WI38 (cell line): ENCODE results near the gene MAPK8IP2.

Source experiments
- H3K4me3 ChIP-seq: 2 replicates; pipeline ENCODE4 v1.5.1; 2011; ENCODE audit warnings: low read depth, mild to moderate bottlenecking, control low read depth, low read length
- CTCF ChIP-seq: IDR thresholded peaks from 2 replicates; pipeline ENCODE4 v1.5.1; 2012; ENCODE audit warnings: low read depth, mild to moderate bottlenecking, control low read depth, low read length

The MAPK8IP2 gene

GRCh38 chr22:50625568-50626313, 25.1 kb downstream of the MAPK8IP2 start:
- TF ChIP-seq CTCF = no peak
- H3K4me3 ChIP-seq = no peak overlapping the region

GRCh38 chr22:50626314-50626849, 25.8 kb downstream of the MAPK8IP2 start:
- H3K4me3 ChIP-seq = no peak overlapping the region

GRCh38 chr22:50626850-50627641, 26.5 kb downstream of the MAPK8IP2 start:
- TF ChIP-seq CTCF = no peak
- H3K4me3 ChIP-seq = peak overlapping the region; percentile 88

More at GRCh38 chr22:50626314-50626849, 25.8 kb downstream of the MAPK8IP2 start:
- no peak for TF ChIP-seq CTCF

GRCh38 chr22:50627642-50628542, 27.3 kb downstream of the MAPK8IP2 start, which contains the start of gene ARSA:
Gene ARSA (minus strand): TSS chr22:50628152. CDS start chr22:50627779, 373 bp downstream.
- H3K4me3 ChIP-seq = peak within 1 kb of the TSS; percentile 88
- TF ChIP-seq CTCF = peak; percentile 22; the same call in 1 of the 2 replicates

- peak overlapping the region; percentile 88 for H3K4me3 ChIP-seq
- TF ChIP-seq CTCF = no peak
Observed at GRCh38 chr22:50628543-50629134, 28.0 kb downstream of the MAPK8IP2 start.

GRCh38 chr22:50630376-50630775, 29.8 kb downstream of the MAPK8IP2 start:
- no peak for TF ChIP-seq CTCF

More at GRCh38 chr22:50630376-50630775, 29.8 kb downstream of the MAPK8IP2 start:
- no peak overlapping the region for H3K4me3 ChIP-seq
